Parathyroid adenoma (tissue), 2 donors: ENCODE measurements around the gene ZSWIM6.

Experiments
- H2AFZ ChIP-seq: fragments of 300-600 bp; sonication (generic); one replicate; pipeline ENCODE4 v1.7.0; 2017; ENCODE audit warnings: antibody characterized with exemption, mild to moderate bottlenecking
- H3K27ac ChIP-seq: fragments of 300-600 bp; sonication (generic); one replicate; pipeline ENCODE4 v1.7.0; 2017
- H3K27me3 ChIP-seq: fragments of 300-600 bp; sonication (generic); one replicate; pipeline ENCODE4 v1.7.0; 2017; ENCODE audit warnings: low read length; ENCODE audit not compliant: control insufficient read depth, insufficient read depth
- H3K36me3 ChIP-seq: fragments of 300-600 bp; sonication (generic); one replicate; pipeline ENCODE4 v1.7.0; 2017; ENCODE audit warnings: low read length; ENCODE audit not compliant: control insufficient read depth, insufficient read depth
- H3K4me1 ChIP-seq: fragments of 300-600 bp; sonication (generic); one replicate; pipeline ENCODE4 v1.7.0; 2017; ENCODE audit warnings: control low read depth
- H3K4me2 ChIP-seq: fragments of 300-600 bp; sonication (generic); one replicate; pipeline ENCODE4 v1.7.0; 2017; ENCODE audit warnings: low read length
- H3K4me3 ChIP-seq: fragments of 300-600 bp; sonication (generic); one replicate; pipeline ENCODE4 v1.7.0; 2017; ENCODE audit warnings: low read depth, low read length
- H3K79me2 ChIP-seq: fragments of 300-600 bp; sonication (generic); one replicate; pipeline ENCODE4 v1.7.0; 2017; ENCODE audit warnings: control low read depth
- H3K9ac ChIP-seq: fragments of 300-600 bp; sonication (generic); one replicate; pipeline ENCODE4 v1.7.0; 2017; ENCODE audit warnings: mild to moderate bottlenecking
- H3K9me3 ChIP-seq: fragments of 300-600 bp; sonication (generic); one replicate; pipeline ENCODE4 v1.7.0; 2017; ENCODE audit warnings: low read length; ENCODE audit not compliant: control insufficient read depth
- TF ChIP-seq, protein P1 (sequence below): fragments of 300-600 bp; sonication (generic); IDR thresholded peaks from one replicate; pipeline ENCODE4 v1.7.0; 2017; ENCODE audit warnings: antibody characterized with exemption, mild to moderate bottlenecking
- donor health status: primary hyperparathyroidism.

Gene ZSWIM6

DNA sequence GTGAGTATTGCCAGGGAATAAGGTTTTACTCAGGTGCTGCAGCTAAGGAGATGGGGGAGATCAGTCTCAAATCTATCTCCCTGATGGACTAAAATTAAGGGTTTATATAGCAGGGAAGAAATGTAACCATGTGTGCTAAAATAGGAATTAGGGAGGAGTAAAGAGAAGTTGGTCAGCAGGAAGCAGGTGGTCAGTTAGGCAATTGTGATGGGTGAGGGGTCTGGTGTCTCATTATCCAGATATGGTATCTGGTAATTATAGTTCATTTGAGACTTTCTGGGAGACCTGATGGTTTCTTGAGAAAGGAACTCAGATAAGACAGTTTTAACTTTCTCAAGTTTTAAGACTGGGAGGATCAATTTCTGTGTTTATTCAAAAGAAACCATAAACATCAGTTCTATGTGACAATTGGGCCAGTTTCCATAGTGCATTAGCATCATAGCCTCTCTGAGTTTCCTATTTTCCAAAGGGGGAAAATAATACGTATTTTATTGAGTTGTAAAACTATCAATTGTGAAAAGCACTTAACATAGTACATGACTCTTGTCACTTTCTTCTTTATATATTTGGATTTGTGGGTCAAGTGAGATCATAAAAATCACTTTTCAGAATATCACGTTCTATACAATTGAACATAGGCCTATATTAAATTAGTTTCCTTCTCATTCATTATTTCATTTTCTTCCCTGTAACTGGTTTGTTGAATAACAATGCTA is 115.9 kb downstream of the ZSWIM6 start:
- H3K9ac ChIP-seq = no peak overlapping the region
- no peak overlapping the region for H3K27ac ChIP-seq
- no peaks in the 10 kb centered on the region for H3K36me3 ChIP-seq
- no peak overlapping the region for H2AFZ ChIP-seq
- no peaks in the 10 kb centered on the region for H3K27me3 ChIP-seq
- H3K4me2 ChIP-seq = no peak overlapping the region
- TF ChIP-seq, protein P1, sequence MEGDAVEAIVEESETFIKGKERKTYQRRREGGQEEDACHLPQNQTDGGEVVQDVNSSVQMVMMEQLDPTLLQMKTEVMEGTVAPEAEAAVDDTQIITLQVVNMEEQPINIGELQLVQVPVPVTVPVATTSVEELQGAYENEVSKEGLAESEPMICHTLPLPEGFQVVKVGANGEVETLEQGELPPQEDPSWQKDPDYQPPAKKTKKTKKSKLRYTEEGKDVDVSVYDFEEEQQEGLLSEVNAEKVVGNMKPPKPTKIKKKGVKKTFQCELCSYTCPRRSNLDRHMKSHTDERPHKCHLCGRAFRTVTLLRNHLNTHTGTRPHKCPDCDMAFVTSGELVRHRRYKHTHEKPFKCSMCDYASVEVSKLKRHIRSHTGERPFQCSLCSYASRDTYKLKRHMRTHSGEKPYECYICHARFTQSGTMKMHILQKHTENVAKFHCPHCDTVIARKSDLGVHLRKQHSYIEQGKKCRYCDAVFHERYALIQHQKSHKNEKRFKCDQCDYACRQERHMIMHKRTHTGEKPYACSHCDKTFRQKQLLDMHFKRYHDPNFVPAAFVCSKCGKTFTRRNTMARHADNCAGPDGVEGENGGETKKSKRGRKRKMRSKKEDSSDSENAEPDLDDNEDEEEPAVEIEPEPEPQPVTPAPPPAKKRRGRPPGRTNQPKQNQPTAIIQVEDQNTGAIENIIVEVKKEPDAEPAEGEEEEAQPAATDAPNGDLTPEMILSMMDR = no peak
- H3K9me3 ChIP-seq = no peaks in the 10 kb centered on the region
- no peak overlapping the region for H3K4me3 ChIP-seq
- H3K4me1 ChIP-seq = peaks cover 4% of the 10 kb centered on the region
- H3K79me2 ChIP-seq = peaks cover 14% of the 10 kb centered on the region

DNA sequence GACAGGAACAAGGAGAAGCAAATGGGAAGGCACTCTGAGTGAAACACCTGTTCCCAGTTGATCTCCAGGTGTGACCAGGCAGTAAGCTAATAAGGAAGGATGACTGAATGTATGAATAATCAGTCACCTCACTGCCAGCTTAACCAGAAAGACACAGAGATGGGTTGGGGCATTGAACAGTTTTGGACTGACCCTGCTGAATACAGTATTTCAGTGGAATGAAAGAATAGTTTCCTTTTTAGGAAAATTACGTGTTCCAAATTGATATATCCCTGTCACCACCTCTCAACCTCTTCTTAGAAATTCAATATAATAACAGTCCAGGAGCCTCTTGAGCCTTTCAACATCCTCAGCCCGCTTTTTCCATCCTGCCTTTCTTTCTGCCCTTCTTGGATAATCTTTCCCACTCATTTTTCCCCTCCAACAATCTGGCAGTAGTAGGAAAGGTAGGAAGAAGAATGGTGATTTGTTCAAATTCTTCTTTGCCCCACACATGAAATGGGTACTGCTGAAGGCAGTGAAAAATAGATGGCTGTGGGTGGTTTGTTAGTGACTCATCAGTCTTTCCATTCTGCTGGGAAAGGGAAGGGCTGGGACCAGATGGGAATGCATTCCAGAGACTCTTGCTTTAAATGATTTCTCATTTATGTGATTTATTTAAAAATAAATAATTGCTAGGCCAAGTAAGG is 117.9 kb downstream of the ZSWIM6 start:
- Histone ChIP-seq H3K79me2 (peaks cover 18% of the 10 kb centered on the region), H3K4me3 (no peak overlapping the region), H3K9me3 (no peaks in the 10 kb centered on the region), H3K9ac (no peak overlapping the region), H3K4me1 (peaks cover 4% of the 10 kb centered on the region), H3K4me2 (no peak overlapping the region), H3K27me3 (no peaks in the 10 kb centered on the region), H2AFZ (no peak overlapping the region), H3K36me3 (no peaks in the 10 kb centered on the region), H3K27ac (no peak overlapping the region)
- TF ChIP-seq, protein P1 = no peak

DNA sequence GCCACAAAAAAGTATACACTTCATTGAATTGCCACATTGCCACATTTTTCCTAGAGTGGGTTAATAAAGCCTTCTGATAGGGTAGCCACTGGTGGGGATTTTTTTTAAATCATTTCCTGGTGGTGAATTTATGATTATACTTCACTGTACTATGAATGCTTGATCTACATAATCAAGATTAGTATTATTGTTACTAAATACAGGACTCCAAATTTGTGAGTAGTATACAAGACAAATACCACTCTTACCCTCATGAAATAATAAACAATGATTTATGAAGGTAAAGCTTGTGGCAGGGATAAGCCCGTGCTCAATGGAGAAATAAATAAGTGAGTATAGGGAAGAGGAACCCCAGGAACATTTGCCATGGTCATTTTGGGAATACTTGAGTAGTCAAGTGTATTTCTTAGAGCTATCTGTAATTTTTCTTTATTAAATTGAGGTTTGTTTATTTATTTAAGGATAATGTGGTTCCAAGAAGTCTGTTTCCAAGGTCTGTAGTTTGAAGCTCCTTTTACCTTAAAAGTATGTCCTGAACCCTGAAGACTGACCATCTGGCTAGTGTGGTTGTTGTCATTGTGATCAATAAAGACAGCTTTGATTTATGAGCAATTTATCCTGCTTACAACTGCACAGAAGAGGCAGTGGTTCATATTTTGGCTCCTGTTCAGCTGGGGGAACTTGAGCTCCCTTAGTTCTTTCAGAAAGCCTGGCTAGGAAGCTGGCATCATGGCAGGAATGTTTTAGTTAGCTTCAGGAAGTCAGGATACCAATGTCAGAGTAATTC is 118.6 kb downstream of the ZSWIM6 start:
- Histone ChIP-seq H3K4me2 (no peak overlapping the region), H3K4me3 (no peak overlapping the region), H3K36me3 (no peaks in the 10 kb centered on the region), H3K9ac (no peak overlapping the region), H2AFZ (no peak overlapping the region), H3K9me3 (no peaks in the 10 kb centered on the region), H3K27ac (no peak overlapping the region), H3K79me2 (peaks cover 21% of the 10 kb centered on the region), H3K27me3 (no peaks in the 10 kb centered on the region), H3K4me1 (peaks cover 4% of the 10 kb centered on the region)
- TF ChIP-seq, protein P1 = no peak

DNA sequence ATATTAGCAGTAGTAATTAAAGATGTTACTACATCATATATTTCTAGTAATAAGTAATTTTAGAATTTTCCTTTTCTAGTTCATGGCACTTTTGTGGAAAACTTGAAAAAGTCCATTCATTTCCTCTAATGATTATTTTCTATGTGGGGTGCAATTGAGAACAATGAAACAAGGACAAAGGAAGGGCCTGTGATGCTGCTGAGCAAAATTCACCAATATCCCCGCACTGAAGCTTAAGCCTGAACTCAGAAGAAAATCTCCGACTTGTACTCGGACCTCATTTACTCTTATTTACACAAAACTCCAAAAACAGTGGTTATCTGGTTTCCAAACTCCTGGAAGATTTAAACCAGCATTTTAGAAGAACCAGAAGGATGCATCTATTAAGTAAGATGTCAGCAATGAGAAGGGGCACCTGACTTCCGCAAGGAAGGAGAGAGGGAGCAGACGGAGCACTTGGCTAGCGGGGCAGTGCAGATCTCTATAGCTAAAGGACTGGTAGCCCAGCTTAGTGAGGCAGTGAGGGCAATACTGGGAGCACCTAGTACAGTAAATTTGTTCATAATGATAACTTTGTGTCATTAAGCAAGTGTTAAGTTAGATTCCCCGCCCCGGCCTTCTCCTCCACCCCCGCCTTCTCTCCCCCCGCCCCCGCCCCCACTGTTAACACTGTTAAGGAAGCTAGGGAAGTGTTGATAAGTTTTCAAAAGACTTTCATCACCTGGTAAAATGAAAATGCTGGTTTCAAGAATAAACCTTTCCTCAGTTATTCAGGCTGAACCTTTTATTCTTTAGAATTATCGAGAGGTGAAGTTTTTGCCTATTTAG is 123.3 kb downstream of the ZSWIM6 start:
- Histone ChIP-seq H3K9me3 (no peaks in the 10 kb centered on the region), H2AFZ (no peak overlapping the region), H3K4me2 (no peak overlapping the region), H3K79me2 (peaks cover 40% of the 10 kb centered on the region), H3K4me1 (peaks cover 7% of the 10 kb centered on the region), H3K9ac (no peak overlapping the region), H3K4me3 (no peak overlapping the region), H3K36me3 (no peaks in the 10 kb centered on the region), H3K27ac (no peak overlapping the region), H3K27me3 (no peaks in the 10 kb centered on the region)
- TF ChIP-seq, protein P1 = no peak
